ENCODE results near the gene CAMK2D. TPM values are rescaled to one million over a fixed set of nuclear protein-coding genes. Genes with fewer than 3 reads are reported as not detected.

CAMK2D gene
- total RNA-seq, 1 experiment from 2014 or later = 15.4 TPM

GRCh38 chr4:113512880-113513279, 248.7 kb downstream of the CAMK2D start:
- Histone ChIP-seq H3F3A (ENCODE audit: low read length, unreplicated experiment) (no peaks in the 10 kb centered on the region), H3K9me2 (replicated peaks; ENCODE audit: low read length) (no peaks in the 10 kb centered on the region), H4K20me1 (ENCODE audit: low read length) (no peaks in the 10 kb centered on the region), H3K4me1 (ENCODE audit: insufficient read depth, low read length) (no peaks in the 10 kb centered on the region), H2AFZ (ENCODE audit: low read length) (no peak overlapping the region), H3K79me2 (ENCODE audit: low read length) (no peaks in the 10 kb centered on the region), H3K9me3 (ENCODE audit: low read length) (no peaks in the 10 kb centered on the region), H3K27me3 (ENCODE audit: low read length) (no peaks in the 10 kb centered on the region), H3K27ac (ENCODE audit: low read length) (no peak overlapping the region), H3K4me3 (ENCODE audit: low read length) (no peak overlapping the region), H3K36me3 (ENCODE audit: low read depth, low read length) (no peaks in the 10 kb centered on the region), H3K9ac (ENCODE audit: low read length) (no peak overlapping the region), H3K4me2 (ENCODE audit: low read length) (no peak overlapping the region)
- ATAC-seq (no peak), DNase-seq (no peak)
- intact Hi-C loops (cut with micrococcal nuclease) = no loop called here
- ChIA-PET CTCF (no interaction called here), POLR2A (ENCODE audit: unreplicated experiment) (no interaction called here)
- TF ChIP-seq CTCF (conservative IDR thresholded peaks at IDR 0.05; ENCODE audit: low read depth, low read length) (no peak), EZH2phosphoT487 (IDR thresholded peaks at IDR 0.05; ENCODE audit: borderline replicate concordance, low read length) (no peak), EZH2 (IDR thresholded peaks at IDR 0.05; ENCODE audit: low read length, unreplicated experiment) (no peak)
- no TSS peak for BruUV-seq (replicated peaks)

- H3K9ac ChIP-seq (ENCODE audit: low read length) = no peak overlapping the region
- H3K4me1 ChIP-seq (ENCODE audit: insufficient read depth, low read length) = no peaks in the 10 kb centered on the region
- H3F3A ChIP-seq (ENCODE audit: low read length, unreplicated experiment) = no peaks in the 10 kb centered on the region
- no peak overlapping the region for H3K27ac ChIP-seq (ENCODE audit: low read length)
- TF ChIP-seq EZH2 (IDR thresholded peaks at IDR 0.05; ENCODE audit: low read length, unreplicated experiment) = no peak
- TF ChIP-seq CTCF (conservative IDR thresholded peaks at IDR 0.05; ENCODE audit: low read depth, low read length) = no peak
- no peak for TF ChIP-seq EZH2phosphoT487 (IDR thresholded peaks at IDR 0.05; ENCODE audit: borderline replicate concordance, low read length)
- no peak overlapping the region for H2AFZ ChIP-seq (ENCODE audit: low read length)
- no peaks in the 10 kb centered on the region for H4K20me1 ChIP-seq (ENCODE audit: low read length)
- POLR2A ChIA-PET (ENCODE audit: unreplicated experiment) = interaction anchor here (0.5 kb wide), 1 partner anchor 95 kb away, joined by 4 read pairs; no protein-coding TSS in a partner anchor
- no peaks in the 10 kb centered on the region for H3K79me2 ChIP-seq (ENCODE audit: low read length)
- intact Hi-C loops (cut with micrococcal nuclease) = no loop called here
- no peaks in the 10 kb centered on the region for H3K27me3 ChIP-seq (ENCODE audit: low read length)
- H3K9me3 ChIP-seq (ENCODE audit: low read length) = no peaks in the 10 kb centered on the region
- H3K4me2 ChIP-seq (ENCODE audit: low read length) = no peak overlapping the region
- BruUV-seq (replicated peaks) = no TSS peak
- DNase-seq (no peak), ATAC-seq (no peak)
- no peaks in the 10 kb centered on the region for H3K9me2 ChIP-seq (replicated peaks; ENCODE audit: low read length)
- no peaks in the 10 kb centered on the region for H3K36me3 ChIP-seq (ENCODE audit: low read depth, low read length)
- H3K4me3 ChIP-seq (ENCODE audit: low read length) = no peak overlapping the region
- CTCF ChIA-PET = no interaction called here
Observed at GRCh38 chr4:113511944-113512343, 249.6 kb downstream of the CAMK2D start.

GRCh38 chr4:113509851-113510250, 251.7 kb downstream of the CAMK2D start:
- ChIA-PET CTCF (no interaction called here), POLR2A (ENCODE audit: unreplicated experiment) (no interaction called here)
- H3K4me1 ChIP-seq (ENCODE audit: insufficient read depth, low read length) = no peaks in the 10 kb centered on the region

More at GRCh38 chr4:113509851-113510250, 251.7 kb downstream of the CAMK2D start:
- Histone ChIP-seq H3K27me3 (ENCODE audit: low read length) (no peaks in the 10 kb centered on the region), H3K4me3 (ENCODE audit: low read length) (no peak overlapping the region), H3F3A (ENCODE audit: low read length, unreplicated experiment) (no peaks in the 10 kb centered on the region), H3K36me3 (ENCODE audit: low read depth, low read length) (no peaks in the 10 kb centered on the region), H4K20me1 (ENCODE audit: low read length) (no peaks in the 10 kb centered on the region), H3K4me2 (ENCODE audit: low read length) (no peak overlapping the region), H2AFZ (ENCODE audit: low read length) (no peak overlapping the region), H3K9ac (ENCODE audit: low read length) (no peak overlapping the region), H3K27ac (ENCODE audit: low read length) (no peak overlapping the region), H3K79me2 (ENCODE audit: low read length) (no peaks in the 10 kb centered on the region), H3K9me3 (ENCODE audit: low read length) (no peaks in the 10 kb centered on the region), H3K9me2 (replicated peaks; ENCODE audit: low read length) (no peaks in the 10 kb centered on the region)
- no TSS peak for BruUV-seq (replicated peaks)
- intact Hi-C loops (cut with micrococcal nuclease) = no loop called here
- DNase-seq (no peak), ATAC-seq (no peak)
- TF ChIP-seq EZH2phosphoT487 (IDR thresholded peaks at IDR 0.05; ENCODE audit: borderline replicate concordance, low read length) = no peak
- no peak for TF ChIP-seq CTCF (conservative IDR thresholded peaks at IDR 0.05; ENCODE audit: low read depth, low read length)
- TF ChIP-seq EZH2 (IDR thresholded peaks at IDR 0.05; ENCODE audit: low read length, unreplicated experiment) = no peak
